H1 (cell line): ENCODE data around the gene USP3. TPM values are rescaled to one million over a fixed set of nuclear protein-coding genes. Genes with fewer than 3 reads are reported as not detected.

Experiments used
- ATF2 ChIP-seq: IDR thresholded peaks from 2 replicates; pipeline ENCODE4 v1.6.1; 2012; ENCODE audit warnings: low read length, inconsistent platforms
- GTF2F1 ChIP-seq: IDR thresholded peaks from 2 replicates; pipeline ENCODE4 v1.6.1; 2012; ENCODE audit warnings: low read depth, low read length, improper control_type of control experiment, borderline replicate concordance
- polyA plus RNA-seq, 7 experiments: library from polyadenylated mRNA; depleted of rRNA in 3 of 7; stranded (reverse) in 5 of 7; unstranded in 2 of 7; fragments of >200 nt in 5 of 7; fragments of 200-250 nt in 2 of 7; gene quantifications; 1 replicate in 5 of 7; 2 replicates in 1 of 7; 4 replicates in 1 of 7; pipeline versions ENCODE4 v1.2.1 to v1.2.3, GENCODE V29; 2011 to 2013; ENCODE audit warnings: missing spikeins in 2 of 7, mixed read lengths in 2 of 7
- total RNA-seq: library from RNA; stranded (reverse); fragmentation: NEBNext Ultra II Directional; extraction: Animal tissue kit (Norgen Biotek cat#: 25700); gene quantifications from 2 replicates; pipeline ENCODE4 v1.2.1, GENCODE V29; 2021

The USP3 gene
- total and polyA plus RNA-seq, 2 of the 8 experiments (the other 6 are each of a cell fraction or from before 2014, with no cell fraction given): 15.5 to 16.2 TPM

GRCh38 chr15:63463793-63464192, 40.6 kb upstream of the USP3 start (continued):
- TF ChIP-seq ATF2 (no peak), GTF2F1 (no peak)
- TF ChIP-seq, all 59 proteins: peak for 0
